Hippocampal formation (tissue), 2 donors: ENCODE measurements around the gene SYNC.
"Not testable (repeated sequence)": the region's sequence is repeated elsewhere in the genome, so short reads cannot be mapped to it uniquely, and the experiment has no call there.

Experiments
- DNase-seq, 2 donors: peaks; one replicate each; lab custom pipeline; 2025; lab: John Stamatoyannopoulos, UW

Gene SYNC

DNA sequence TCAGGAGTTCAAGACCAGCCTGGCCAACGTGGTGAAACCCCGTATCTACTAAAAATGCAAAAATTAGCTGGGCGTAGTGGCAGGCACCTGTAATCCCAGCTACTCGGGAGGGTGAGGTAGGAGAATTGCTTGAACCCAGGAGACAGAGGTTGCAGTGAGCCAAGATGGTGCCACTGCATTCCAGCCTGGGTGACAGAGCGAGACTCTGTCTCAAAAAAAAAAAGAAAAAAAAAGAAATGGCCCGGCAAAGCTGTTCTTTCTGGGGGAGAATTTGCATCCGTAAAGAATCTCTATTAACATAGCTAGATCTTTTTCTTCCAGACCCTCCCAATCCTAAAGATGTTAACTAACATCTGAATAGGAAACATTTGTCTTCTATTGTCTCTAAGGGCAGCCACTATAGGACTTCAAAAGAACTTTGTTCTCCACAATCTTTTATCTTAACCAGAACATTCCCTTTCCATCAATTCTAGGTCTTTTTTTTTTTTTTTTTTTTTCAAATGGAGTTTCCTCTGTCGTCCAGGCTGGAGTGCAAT is 60.2 kb downstream of the SYNC start:
- DNase-seq = not testable (repeated sequence)

DNA sequence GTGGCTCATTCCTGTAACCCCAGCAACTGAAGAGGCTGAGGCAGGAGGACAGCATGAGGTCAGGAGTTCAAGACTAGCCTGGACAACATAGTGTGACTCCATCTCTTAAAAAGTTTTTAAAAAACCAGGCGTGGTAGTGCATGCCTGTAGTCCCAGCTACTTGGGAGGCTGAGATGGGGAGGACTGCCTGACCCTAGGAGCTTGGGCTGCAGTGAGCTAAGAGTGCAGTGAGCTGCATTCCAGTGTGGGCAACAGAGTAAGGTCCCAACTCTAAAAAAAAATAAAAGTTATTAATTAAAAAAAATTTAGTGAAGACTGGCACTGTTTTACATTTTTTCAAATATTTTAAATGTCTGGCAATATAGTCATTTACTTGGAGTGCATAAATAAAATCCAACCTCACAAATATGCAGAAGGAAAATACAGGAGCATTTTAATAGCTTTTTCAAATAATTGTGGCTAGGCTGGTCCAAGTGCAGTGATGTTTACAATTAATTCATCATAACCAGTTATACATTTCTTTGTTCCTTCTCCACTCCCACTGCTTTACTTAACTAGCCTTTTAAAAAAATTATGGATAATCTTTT is 63.0 kb downstream of the SYNC start:
- no peak for DNase-seq

DNA sequence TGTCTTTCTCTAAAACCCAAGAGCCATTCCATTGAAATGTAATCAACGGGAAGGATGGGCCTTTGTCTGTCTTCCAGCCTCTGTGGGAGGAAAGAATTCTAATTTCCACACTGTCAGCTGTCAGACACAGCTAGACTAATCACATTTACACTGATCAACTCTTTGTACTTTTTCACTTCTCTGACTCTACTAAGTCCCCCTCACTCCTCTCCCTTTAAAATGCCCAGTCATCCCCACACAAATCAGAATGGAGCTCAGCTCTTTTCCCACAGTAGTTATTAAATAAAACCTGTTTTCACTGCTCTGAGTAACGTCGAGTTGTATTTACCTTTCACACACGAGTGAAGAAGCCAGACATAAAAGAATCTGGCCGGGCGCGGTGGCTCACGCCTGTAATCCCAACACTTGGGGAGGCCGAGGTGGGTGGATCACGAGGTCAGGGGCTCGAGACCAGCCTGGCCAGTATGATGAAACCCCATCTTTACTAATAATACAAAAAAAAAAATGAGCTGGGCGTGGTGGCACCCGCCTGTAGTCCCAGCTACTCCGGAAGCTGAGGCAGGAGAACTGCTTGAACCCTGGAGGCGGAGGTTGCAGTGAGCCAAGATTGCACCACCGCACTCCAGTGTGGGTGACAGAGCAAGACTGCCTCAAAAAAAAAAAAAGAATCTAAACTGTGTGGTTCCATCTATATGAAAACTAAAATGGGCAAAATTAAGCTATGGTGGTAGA is 65.5 kb downstream of the SYNC start:
- DNase-seq = no peak

DNA sequence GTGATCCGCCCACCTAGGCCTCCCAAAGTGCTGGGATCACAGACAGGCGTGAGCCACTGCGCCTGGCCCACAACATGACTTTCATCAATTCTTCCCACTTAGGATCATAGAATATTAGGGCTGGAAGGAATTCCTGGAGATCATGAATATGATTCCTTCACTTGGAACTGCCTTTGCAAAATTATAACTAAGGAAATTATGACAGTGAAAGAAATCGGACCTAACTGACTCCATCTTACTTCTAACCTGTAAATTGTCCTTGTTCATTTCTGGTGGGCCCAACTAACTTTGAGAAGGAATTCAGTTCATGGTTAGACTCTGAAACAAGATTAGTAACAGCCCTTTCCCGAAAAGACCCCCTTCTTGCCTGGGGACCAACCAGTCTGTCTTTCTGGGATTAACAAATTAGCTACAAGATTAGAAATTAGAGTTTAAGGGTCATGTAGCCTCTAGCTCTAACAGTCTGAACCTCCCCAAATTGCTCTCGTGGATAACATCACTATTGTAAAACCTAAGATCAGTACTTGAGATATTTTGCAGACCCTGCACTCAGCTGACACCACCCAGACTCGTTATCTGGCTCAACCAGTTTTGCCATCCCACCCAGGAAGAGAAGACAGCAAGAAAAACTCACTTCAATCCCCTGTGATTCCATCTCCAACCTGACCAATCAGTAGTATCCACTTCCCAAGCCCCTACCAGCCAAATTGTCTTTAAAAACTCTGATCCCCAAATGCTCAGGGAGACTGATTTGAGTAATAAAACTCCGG is 66.9 kb downstream of the SYNC start:
- DNase-seq = no peak

- no peak for DNase-seq
These were observed 69.7 kb downstream of the SYNC start for GRCh38 chr1:32632829-32633228.

- not testable (repeated sequence) for DNase-seq
These were observed 72.4 kb downstream of the SYNC start for GRCh38 chr1:32630173-32630572.
